ENCODE data around the gene CEP83.

The CEP83 gene

DNA sequence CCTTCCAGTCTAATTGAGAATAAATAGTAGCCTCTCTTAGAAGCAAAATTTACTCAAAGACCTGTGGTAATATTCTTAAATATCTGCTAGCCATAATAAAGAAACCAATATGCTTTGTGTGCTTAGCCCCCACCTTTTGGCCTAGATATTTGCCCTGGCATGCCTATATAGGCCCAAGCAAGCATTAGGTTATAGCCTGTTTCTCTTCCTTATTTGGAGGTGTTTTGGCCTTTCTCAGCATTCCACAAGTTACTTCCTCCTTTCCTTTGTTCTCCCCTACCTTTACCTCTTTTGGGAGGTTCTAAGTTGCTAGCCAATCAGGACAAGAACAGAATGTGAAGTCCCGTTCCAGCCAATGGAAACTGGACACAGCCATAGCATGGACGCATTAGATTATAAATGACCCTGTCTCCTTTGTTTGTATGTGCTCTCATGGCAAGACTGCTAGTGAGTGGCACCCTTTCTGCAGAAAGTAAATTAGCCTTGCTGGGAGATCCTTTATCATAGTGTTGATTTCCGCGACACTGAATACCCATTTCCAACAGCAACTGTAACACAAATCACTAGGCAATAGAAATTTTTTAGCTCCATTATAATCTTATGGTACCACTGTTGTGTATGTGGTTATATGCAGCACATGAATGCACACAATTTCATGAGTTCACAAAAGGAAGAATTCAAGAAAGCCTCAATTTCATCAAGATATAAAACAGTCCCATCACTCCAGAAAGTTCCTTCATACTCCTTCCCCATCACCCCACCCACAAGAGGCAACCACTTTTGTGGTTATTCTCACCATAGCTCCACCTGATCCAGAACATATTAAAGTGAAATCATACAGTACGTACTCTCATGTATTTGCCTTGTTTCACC lies 37.6 kb downstream of the CEP83 start:
- TF ChIP-seq ESRRG (CRISPR knock-in tag; IDR thresholded peaks at IDR 0.05) (no peak), PPARA (CRISPR knock-in tag; IDR thresholded peaks at IDR 0.05; ENCODE audit: borderline replicate concordance) (no peak), ARNTL (CRISPR knock-in tag; IDR thresholded peaks at IDR 0.05; ENCODE audit: borderline replicate concordance, low read depth) (no peak), ZNF565 (CRISPR knock-in tag; conservative IDR thresholded peaks at IDR 0.05; ENCODE audit: low read depth) (no peak), CSRNP3 (CRISPR knock-in tag; IDR thresholded peaks at IDR 0.05) (no peak), OSR1 (CRISPR knock-in tag; IDR thresholded peaks at IDR 0.05) (no peak), BACH2 (CRISPR knock-in tag; IDR thresholded peaks at IDR 0.05; ENCODE audit: borderline replicate concordance) (no peak), SNAI2 (CRISPR knock-in tag; IDR thresholded peaks at IDR 0.05) (no peak), GLIS3 (CRISPR knock-in tag; IDR thresholded peaks at IDR 0.05) (no peak), TCF4 (CRISPR knock-in tag; IDR thresholded peaks at IDR 0.05; ENCODE audit: borderline replicate concordance) (no peak)
- TF ChIP-seq, protein P1, sequence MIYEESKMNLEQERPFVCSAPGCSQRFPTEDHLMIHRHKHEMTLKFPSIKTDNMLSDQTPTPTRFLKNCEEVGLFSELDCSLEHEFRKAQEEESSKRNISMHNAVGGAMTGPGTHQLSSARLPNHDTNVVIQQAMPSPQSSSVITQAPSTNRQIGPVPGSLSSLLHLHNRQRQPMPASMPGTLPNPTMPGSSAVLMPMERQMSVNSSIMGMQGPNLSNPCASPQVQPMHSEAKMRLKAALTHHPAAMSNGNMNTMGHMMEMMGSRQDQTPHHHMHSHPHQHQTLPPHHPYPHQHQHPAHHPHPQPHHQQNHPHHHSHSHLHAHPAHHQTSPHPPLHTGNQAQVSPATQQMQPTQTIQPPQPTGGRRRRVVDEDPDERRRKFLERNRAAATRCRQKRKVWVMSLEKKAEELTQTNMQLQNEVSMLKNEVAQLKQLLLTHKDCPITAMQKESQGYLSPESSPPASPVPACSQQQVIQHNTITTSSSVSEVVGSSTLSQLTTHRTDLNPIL (CRISPR knock-in tag; IDR thresholded peaks at IDR 0.05; ENCODE audit: low read depth): no peak
- no peak for ATAC-seq

- ATAC-seq: no peak
- TF ChIP-seq PPARA (CRISPR knock-in tag; IDR thresholded peaks at IDR 0.05; ENCODE audit: borderline replicate concordance) (no peak), ZNF8 (CRISPR knock-in tag; IDR thresholded peaks at IDR 0.05) (no peak), TSHZ2 (CRISPR knock-in tag; IDR thresholded peaks at IDR 0.05) (no peak), CSRNP3 (CRISPR knock-in tag; IDR thresholded peaks at IDR 0.05) (no peak), SNAI2 (CRISPR knock-in tag; IDR thresholded peaks at IDR 0.05) (no peak), TCF4 (CRISPR knock-in tag; IDR thresholded peaks at IDR 0.05; ENCODE audit: borderline replicate concordance) (no peak), ESRRG (CRISPR knock-in tag; IDR thresholded peaks at IDR 0.05) (no peak), GLIS3 (CRISPR knock-in tag; IDR thresholded peaks at IDR 0.05) (no peak), CSDC2 (CRISPR knock-in tag; IDR thresholded peaks at IDR 0.05) (no peak), ZNF70 (CRISPR knock-in tag; IDR thresholded peaks at IDR 0.05) (no peak), ARNTL (CRISPR knock-in tag; IDR thresholded peaks at IDR 0.05; ENCODE audit: borderline replicate concordance, low read depth) (no peak), POU6F1 (CRISPR knock-in tag; IDR thresholded peaks at IDR 0.05; ENCODE audit: borderline replicate concordance, low read depth) (no peak), TOX (CRISPR knock-in tag; IDR thresholded peaks at IDR 0.05; ENCODE audit: borderline replicate concordance) (no peak), RARB (CRISPR knock-in tag; IDR thresholded peaks at IDR 0.05) (no peak), ZFP30 (CRISPR knock-in tag; IDR thresholded peaks at IDR 0.05) (no peak), ISL1 (CRISPR knock-in tag; IDR thresholded peaks at IDR 0.05) (no peak)
- TF ChIP-seq, protein P2, sequence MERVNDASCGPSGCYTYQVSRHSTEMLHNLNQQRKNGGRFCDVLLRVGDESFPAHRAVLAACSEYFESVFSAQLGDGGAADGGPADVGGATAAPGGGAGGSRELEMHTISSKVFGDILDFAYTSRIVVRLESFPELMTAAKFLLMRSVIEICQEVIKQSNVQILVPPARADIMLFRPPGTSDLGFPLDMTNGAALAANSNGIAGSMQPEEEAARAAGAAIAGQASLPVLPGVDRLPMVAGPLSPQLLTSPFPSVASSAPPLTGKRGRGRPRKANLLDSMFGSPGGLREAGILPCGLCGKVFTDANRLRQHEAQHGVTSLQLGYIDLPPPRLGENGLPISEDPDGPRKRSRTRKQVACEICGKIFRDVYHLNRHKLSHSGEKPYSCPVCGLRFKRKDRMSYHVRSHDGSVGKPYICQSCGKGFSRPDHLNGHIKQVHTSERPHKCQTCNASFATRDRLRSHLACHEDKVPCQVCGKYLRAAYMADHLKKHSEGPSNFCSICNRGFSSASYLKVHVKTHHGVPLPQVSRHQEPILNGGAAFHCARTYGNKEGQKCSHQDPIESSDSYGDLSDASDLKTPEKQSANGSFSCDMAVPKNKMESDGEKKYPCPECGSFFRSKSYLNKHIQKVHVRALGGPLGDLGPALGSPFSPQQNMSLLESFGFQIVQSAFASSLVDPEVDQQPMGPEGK (CRISPR knock-in tag; IDR thresholded peaks at IDR 0.05; ENCODE audit: borderline replicate concordance): no peak
- TF ChIP-seq, protein P1 (CRISPR knock-in tag; IDR thresholded peaks at IDR 0.05; ENCODE audit: low read depth): no peak
Observed at GRCh38 chr12:94418517-94418916, 41.1 kb downstream of the CEP83 start.
